MM.1S (cell line): ENCODE measurements around the gene HORMAD2.

Source experiments
- DNase-seq: peaks from one replicate; pipeline ENCODE4 v3.0.0-alpha.2; 2015
- H2AFZ ChIP-seq: fragments of 300-600 bp; sonication (generic); 2 replicates; pipeline ENCODE4 v1.6.0; 2016; ENCODE audit warnings: antibody characterized with exemption, low read length
- H3F3A ChIP-seq: fragments of 300-600 bp; sonication (generic); 2 replicates; pipeline ENCODE4 v1.6.1; 2016; ENCODE audit warnings: mild to moderate bottlenecking, antibody characterized with exemption, low read length, moderate library complexity, mixed read lengths; ENCODE audit not compliant: insufficient read depth
- H3K27ac ChIP-seq: fragments of 300-600 bp; sonication (generic); 2 replicates; pipeline ENCODE4 v1.5.1; 2016; ENCODE audit warnings: mild to moderate bottlenecking, low read length
- H3K27me3 ChIP-seq: fragments of 300-600 bp; sonication (generic); replicated peaks from 2 replicates; pipeline ENCODE4 v1.6.0; 2016; ENCODE audit warnings: low read length; ENCODE audit not compliant: insufficient read depth
- H3K36me3 ChIP-seq: fragments of 300-600 bp; sonication (generic); replicated peaks from 2 replicates; pipeline ENCODE4 v1.6.1; 2016; ENCODE audit warnings: mild to moderate bottlenecking, low read length, mixed read lengths; ENCODE audit not compliant: insufficient read depth
- H3K4me1 ChIP-seq: fragments of 300-600 bp; sonication (generic); 2 replicates; pipeline ENCODE4 v1.6.1; 2016; ENCODE audit warnings: low read length, mixed read lengths
- H3K4me2 ChIP-seq: fragments of 300-600 bp; sonication (generic); 2 replicates; pipeline ENCODE4 v1.6.0; 2016; ENCODE audit warnings: low read depth, low read length
- H3K4me3 ChIP-seq: fragments of 300-600 bp; sonication (generic); 2 replicates; pipeline ENCODE4 v1.5.1; 2016; ENCODE audit warnings: low read length, mixed read lengths
- H3K79me2 ChIP-seq: fragments of 300-600 bp; sonication (generic); 2 replicates; pipeline ENCODE4 v1.6.1; 2016; ENCODE audit warnings: mixed run types, low read length, mixed read lengths
- H3K9ac ChIP-seq: fragments of 300-600 bp; sonication (generic); 2 replicates; pipeline ENCODE4 v1.6.1; 2016; ENCODE audit warnings: low read length, mixed read lengths
- H3K9me2 ChIP-seq: fragments of 300-600 bp; sonication (generic); replicated peaks from 2 replicates; pipeline ENCODE4 v1.6.1; 2016; ENCODE audit warnings: mild to moderate bottlenecking, low read length, mixed read lengths; ENCODE audit not compliant: insufficient read depth
- H3K9me3 ChIP-seq: fragments of 300-600 bp; sonication (generic); replicated peaks from 2 replicates; pipeline ENCODE4 v1.6.1; 2016; ENCODE audit warnings: mild to moderate bottlenecking, low read length, mixed read lengths; ENCODE audit not compliant: insufficient read depth
- H4K20me1 ChIP-seq: fragments of 300-600 bp; sonication (generic); 2 replicates; pipeline ENCODE4 v1.6.1; 2016; ENCODE audit warnings: mild to moderate bottlenecking, low read length, moderate library complexity, mixed read lengths; ENCODE audit not compliant: insufficient read depth
- EZH2 ChIP-seq: fragments of 300-600 bp; sonication (generic); optimal IDR thresholded peaks from 2 replicates; pipeline ENCODE3; 2017; ENCODE audit warnings: low read depth, mild to moderate bottlenecking, antibody characterized with exemption, low read length, mixed read lengths
- EZH2phosphoT487 ChIP-seq: fragments of 300-600 bp; sonication (generic); IDR thresholded peaks from 2 replicates; pipeline ENCODE4 v1.6.1; 2018; ENCODE audit warnings: antibody characterized with exemption, low read length
- TF ChIP-seq, protein P1 (sequence below): fragments of 300-600 bp; sonication (generic); IDR thresholded peaks from 2 replicates; pipeline ENCODE4 v1.5.1; 2016; ENCODE audit warnings: antibody characterized with exemption, low read length, mixed read lengths

The HORMAD2 gene

DNA sequence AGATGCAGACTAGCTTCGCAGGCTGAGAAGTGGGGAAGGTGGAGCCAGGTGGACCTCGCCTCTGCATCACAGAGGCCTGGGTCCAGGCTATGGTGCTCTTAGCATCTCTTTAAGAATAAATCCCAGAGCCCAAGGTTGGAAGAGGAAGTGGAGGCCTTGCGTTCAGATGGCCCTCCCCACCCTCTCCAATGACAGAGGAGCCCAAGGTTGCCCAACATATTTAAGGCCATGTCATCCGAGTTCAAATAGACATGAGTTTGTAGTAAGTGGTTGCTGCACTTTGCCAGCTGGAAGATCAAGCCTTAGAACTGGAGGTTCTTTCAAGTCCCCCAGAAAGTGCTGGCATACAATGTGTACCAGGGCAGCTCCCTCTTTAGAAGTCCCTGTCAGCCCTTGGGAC lies 47.1 kb upstream of the HORMAD2 start:
- Histone ChIP-seq H3K9me3 (no peaks in the 10 kb centered on the region), H3K4me3 (no peak overlapping the region), H3K9ac (no peak overlapping the region), H3K4me2 (no peak overlapping the region), H2AFZ (no peak overlapping the region), H3K9me2 (no peaks in the 10 kb centered on the region), H3K36me3 (no peaks in the 10 kb centered on the region), H3K4me1 (no peaks in the 10 kb centered on the region), H3F3A (no peaks in the 10 kb centered on the region), H3K27me3 (no peaks in the 10 kb centered on the region), H3K27ac (no peak overlapping the region), H4K20me1 (no peaks in the 10 kb centered on the region), H3K79me2 (no peaks in the 10 kb centered on the region)
- no peak for DNase-seq
- TF ChIP-seq EZH2phosphoT487: no peak
- TF ChIP-seq, protein P1, sequence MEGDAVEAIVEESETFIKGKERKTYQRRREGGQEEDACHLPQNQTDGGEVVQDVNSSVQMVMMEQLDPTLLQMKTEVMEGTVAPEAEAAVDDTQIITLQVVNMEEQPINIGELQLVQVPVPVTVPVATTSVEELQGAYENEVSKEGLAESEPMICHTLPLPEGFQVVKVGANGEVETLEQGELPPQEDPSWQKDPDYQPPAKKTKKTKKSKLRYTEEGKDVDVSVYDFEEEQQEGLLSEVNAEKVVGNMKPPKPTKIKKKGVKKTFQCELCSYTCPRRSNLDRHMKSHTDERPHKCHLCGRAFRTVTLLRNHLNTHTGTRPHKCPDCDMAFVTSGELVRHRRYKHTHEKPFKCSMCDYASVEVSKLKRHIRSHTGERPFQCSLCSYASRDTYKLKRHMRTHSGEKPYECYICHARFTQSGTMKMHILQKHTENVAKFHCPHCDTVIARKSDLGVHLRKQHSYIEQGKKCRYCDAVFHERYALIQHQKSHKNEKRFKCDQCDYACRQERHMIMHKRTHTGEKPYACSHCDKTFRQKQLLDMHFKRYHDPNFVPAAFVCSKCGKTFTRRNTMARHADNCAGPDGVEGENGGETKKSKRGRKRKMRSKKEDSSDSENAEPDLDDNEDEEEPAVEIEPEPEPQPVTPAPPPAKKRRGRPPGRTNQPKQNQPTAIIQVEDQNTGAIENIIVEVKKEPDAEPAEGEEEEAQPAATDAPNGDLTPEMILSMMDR: no peak
- no peak for TF ChIP-seq EZH2

DNA sequence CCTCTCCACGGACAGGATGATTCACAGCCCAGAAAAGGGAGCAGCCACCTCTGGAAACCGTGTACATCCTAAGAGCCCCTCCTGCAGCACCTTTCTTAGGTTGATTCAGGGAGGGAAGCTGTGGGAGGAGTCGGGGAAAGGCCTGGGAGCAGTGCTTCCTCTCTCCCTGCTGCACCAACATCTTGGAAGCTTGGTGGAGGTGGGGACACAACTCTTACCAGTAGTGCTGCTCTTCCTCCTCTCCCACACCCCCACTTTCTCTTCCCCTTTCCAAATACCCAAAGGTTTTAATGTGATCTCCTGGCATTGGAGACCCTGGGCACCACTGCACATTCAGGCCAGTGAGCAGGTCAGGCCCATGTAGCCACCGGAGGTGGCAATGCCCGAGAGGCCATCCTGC lies 46.4 kb upstream of the HORMAD2 start:
- H3K27ac ChIP-seq: no peak overlapping the region
- DNase-seq: no peak
- H3K9me2 ChIP-seq: no peaks in the 10 kb centered on the region
- TF ChIP-seq EZH2 (no peak), EZH2phosphoT487 (no peak)
- TF ChIP-seq, protein P1: no peak
- H2AFZ ChIP-seq: no peak overlapping the region
- no peaks in the 10 kb centered on the region for H3K9me3 ChIP-seq
- H3K4me1 ChIP-seq: no peaks in the 10 kb centered on the region
- H3K79me2 ChIP-seq: no peaks in the 10 kb centered on the region
- H3F3A ChIP-seq: no peaks in the 10 kb centered on the region
- no peak overlapping the region for H3K4me2 ChIP-seq
- no peak overlapping the region for H3K9ac ChIP-seq
- no peaks in the 10 kb centered on the region for H3K27me3 ChIP-seq
- H4K20me1 ChIP-seq: no peaks in the 10 kb centered on the region
- no peaks in the 10 kb centered on the region for H3K36me3 ChIP-seq
- H3K4me3 ChIP-seq: no peak overlapping the region

DNA sequence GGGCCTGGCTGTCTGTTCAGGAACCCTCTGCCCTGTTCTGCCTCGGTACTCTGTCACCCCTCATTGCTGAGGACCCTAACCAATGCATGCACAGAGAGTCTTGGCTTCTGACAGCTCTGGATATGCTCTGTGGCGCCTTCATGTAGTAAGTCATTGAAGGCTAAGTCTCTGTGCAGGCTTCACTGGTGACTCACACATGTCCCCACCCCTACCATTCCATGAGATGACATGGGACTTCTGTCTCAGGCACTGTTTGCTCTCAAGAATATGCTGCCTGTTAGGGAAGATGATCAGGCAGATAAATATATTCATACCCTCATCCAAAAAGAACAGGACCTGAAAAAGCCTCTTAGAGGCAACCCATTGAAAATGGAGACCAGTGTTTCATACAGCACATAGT lies 43.6 kb upstream of the HORMAD2 start:
- Histone ChIP-seq H3K9me3 (no peaks in the 10 kb centered on the region), H3K4me3 (no peak overlapping the region), H2AFZ (no peak overlapping the region), H4K20me1 (no peaks in the 10 kb centered on the region), H3K79me2 (no peaks in the 10 kb centered on the region), H3K27ac (no peak overlapping the region), H3K27me3 (no peaks in the 10 kb centered on the region), H3F3A (no peaks in the 10 kb centered on the region), H3K4me2 (no peak overlapping the region), H3K36me3 (no peaks in the 10 kb centered on the region), H3K9me2 (no peaks in the 10 kb centered on the region), H3K9ac (no peak overlapping the region), H3K4me1 (no peaks in the 10 kb centered on the region)
- DNase-seq: no peak
- TF ChIP-seq, protein P1: no peak
- no peak for TF ChIP-seq EZH2
- no peak for TF ChIP-seq EZH2phosphoT487
